ENCODE results near the gene C1orf116. TPM values are rescaled to one million over a fixed set of nuclear protein-coding genes. Genes with fewer than 3 reads are reported as not detected.

Gene C1orf116
- total and polyA plus RNA-seq, 10 of the 15 experiments (the other 5 are each of a cell fraction or from before 2014, with no cell fraction given): 0.01 to 0.08 TPM; not detected in 8

DNA sequence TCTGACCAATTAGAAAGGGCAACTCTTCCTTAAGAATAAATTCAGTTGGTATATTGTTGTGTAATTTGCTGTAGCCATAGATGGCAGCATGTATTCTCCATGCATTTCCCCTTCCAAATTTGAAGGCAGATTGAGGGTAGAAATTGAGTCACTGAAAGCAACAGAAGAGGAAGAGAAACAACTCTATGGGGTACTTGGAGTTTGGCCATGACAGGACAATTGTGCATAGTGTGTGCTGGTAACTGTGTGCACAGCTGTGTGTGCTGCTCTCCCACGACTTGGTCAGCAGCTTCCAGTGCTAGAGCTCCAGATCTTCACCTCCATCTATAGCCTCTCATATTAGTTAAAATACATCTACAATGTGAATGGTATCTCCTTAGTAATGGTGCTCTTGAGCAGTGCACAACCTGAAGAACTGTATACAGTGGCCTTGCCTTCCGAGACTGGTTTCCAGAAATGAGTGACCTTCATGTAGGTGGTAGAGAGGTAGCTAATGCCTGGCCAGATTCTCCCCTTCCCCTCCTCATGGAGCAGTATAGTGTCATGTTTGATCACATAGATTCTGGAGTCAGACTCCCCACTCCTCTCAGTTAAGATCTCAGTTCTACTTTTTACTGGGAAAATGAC, 61.4 kb downstream of the C1orf116 start (continued):
- TF ChIP-seq ZBTB33 (IDR thresholded peaks at IDR 0.05): no peak
- TF ChIP-seq IKZF1 (conservative IDR thresholded peaks at IDR 0.05): peak; percentile 54
- no peak for TF ChIP-seq KDM1A (IDR thresholded peaks at IDR 0.05; ENCODE audit: borderline replicate concordance)
- peak; percentile 55; the same call in 1 of the 2 replicates for TF ChIP-seq IRF4 (IDR thresholded peaks at IDR 0.05; ENCODE audit: low read depth, low read length)
- TF ChIP-seq MXI1 (IDR thresholded peaks at IDR 0.05; ENCODE audit: low read depth, low read length): no peak
- TF ChIP-seq ZNF217 (IDR thresholded peaks at IDR 0.05): 0 out of 2 replicates have a peak, but pooled peaks have one; percentile 18
- TF ChIP-seq SPI1 (IDR thresholded peaks at IDR 0.05; ENCODE audit: borderline replicate concordance, insufficient read depth, low read depth, low read length): peak; percentile 89
- TF ChIP-seq RUNX3 (IDR thresholded peaks at IDR 0.05; ENCODE audit: low read length): peak; percentile 66
- TF ChIP-seq IKZF2 (IDR thresholded peaks at IDR 0.05): peak; percentile 40 to 48; a peak in 1 of 4 replicates
- peak; percentile 32; the same call in 1 of the 2 replicates for TF ChIP-seq MTA2 (IDR thresholded peaks at IDR 0.05; ENCODE audit: low read depth)
- TF ChIP-seq MAX (IDR thresholded peaks at IDR 0.05; ENCODE audit: low read depth, low read length): no peak
- peak; percentile 75 for TF ChIP-seq EED (IDR thresholded peaks at IDR 0.05; ENCODE audit: low read depth)
- TF ChIP-seq SP1 (IDR thresholded peaks at IDR 0.05; ENCODE audit: low read depth, low read length): no peak
- TF ChIP-seq NR2F1 (conservative IDR thresholded peaks at IDR 0.05): no peak
